GM18520 (cell line): ENCODE results near the gene BNC1.
"Not testable (repeated sequence)": the region's sequence is repeated elsewhere in the genome, so short reads cannot be mapped to it uniquely, and the experiment has no call there.

ENCODE experiments used
- ATAC-seq: cut with Tn5 transposase; IDR thresholded peaks from one replicate; pipeline ENCODE4 v1.9.1; 2021; ENCODE audit not compliant: unreplicated experiment

BNC1 gene

GRCh38 chr15:83295417-83295816 is 11.0 kb upstream of the BNC1 start:
- ATAC-seq, result no peak

GRCh38 chr15:83293201-83293600 is 8.7 kb upstream of the BNC1 start:
- ATAC-seq, result no peak

GRCh38 chr15:83292317-83292716 is 7.9 kb upstream of the BNC1 start:
- no peak for ATAC-seq

GRCh38 chr15:83290236-83290635 is 5.8 kb upstream of the BNC1 start:
- ATAC-seq, result no peak

DNA sequence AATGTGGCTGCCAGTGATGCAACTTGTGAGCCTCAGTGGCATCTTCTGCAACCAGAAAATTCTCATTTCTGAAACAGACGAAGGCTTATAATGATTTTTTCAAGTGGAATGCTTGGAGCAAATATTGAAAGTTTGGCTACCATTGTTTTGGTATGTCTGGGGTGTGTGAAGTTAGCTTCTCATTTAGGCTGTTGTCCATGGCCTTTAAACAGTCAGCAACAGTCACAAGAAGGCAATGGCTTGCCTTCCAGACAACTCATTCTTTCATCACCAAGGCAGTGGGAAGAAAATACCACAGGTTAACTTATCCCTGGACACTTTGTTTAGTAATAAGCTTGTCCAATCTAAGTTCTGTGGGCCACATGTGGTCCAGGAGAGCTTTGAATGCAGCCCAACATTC is 4.7 kb upstream of the BNC1 start:
- no peak for ATAC-seq

- no peak for ATAC-seq
Measured at GRCh38 chr15:83288381-83288801, 3.9 kb upstream of the BNC1 start.

DNA sequence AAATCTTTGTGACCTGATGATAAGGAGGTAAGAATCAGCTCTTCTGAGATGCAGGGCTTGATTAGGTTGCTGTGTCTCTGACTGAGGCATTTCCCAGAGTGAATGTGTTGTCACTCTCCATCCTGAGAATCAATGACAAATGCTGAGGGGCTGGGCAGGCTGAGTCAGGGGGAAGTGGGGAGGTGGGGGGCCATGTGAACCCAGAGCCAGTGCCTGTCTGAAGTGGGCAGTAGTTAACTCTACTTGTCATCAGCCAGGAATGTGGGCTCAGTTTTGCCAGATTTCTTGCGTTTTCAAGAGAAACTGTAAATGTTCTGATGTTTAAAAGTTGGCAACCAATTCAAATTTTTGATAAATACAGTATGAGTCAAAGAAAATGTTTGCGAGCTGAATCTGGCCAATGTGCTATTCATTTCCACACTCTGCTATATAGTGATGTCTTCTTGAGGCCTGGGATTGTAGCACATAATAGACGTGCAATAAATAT is 3.1 kb upstream of the BNC1 start:
- ATAC-seq, result no peak

- no peak for ATAC-seq
Measured at GRCh38 chr15:83285979-83286553, 1.6 kb upstream of the BNC1 start.

GRCh38 chr15:83285284-83285978 is 967 bp upstream of the BNC1 start:
- ATAC-seq, result no peak

DNA sequence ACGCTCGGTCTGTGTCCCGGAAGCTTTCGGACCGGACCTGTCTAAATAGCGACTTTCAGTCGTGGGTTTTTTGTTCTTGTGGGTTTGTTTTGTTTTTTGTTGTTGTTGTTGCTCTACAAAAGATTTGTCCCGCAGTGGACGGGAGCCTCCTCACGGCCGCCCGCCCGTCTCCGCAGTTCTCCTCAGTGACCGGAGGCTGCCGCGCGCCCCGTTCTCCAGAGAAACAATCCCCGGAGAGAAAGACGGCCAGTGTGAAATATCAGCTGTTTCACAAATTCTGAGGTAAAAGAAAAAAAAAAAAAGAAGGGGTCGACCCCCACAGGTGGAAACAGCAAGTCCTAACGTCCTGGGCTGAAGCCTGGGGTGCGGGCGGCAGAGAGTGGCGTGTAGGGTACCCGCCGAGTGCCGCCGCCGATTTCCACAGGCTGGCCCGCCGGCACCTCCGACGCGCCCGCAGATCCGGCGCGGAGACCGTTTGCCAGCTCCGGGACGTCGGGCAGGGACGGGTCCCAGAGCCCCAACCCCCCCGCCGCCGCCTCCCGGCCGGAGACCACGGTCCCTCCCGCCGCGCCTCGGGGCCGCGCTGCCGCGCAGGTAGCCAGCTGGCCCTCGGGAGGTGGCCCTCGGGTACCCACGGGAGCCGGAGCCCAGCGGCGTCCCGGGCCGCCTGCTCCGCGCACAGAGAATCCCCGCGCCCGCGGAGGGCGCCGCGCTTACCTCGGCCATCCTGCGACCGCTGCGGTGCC is 478 bp downstream of the BNC1 start:
- no peak for ATAC-seq

- no peak for ATAC-seq
Measured at GRCh38 chr15:83283138-83283812, 1.2 kb downstream of the BNC1 start.

- ATAC-seq, result no peak
Measured at GRCh38 chr15:83282776-83283137, 1.7 kb downstream of the BNC1 start.

DNA sequence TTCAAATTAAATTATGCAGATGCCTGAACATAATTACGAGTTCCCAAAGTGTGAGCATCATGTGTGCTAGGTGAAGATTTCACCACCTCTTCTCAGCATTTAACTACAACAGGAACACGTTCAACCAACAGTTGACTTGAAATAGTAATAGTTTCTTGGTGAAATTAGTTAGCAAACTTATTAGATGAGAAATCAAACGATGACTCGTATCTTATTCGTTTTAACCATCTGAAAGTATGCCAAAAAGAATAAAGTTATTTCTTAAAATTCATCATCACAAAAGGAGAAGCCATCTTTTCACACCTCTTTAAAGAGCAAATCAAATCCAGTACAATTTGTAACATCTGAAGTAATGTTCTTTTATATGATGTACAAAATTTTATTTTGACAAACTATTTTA is 2.3 kb downstream of the BNC1 start:
- no peak for ATAC-seq

DNA sequence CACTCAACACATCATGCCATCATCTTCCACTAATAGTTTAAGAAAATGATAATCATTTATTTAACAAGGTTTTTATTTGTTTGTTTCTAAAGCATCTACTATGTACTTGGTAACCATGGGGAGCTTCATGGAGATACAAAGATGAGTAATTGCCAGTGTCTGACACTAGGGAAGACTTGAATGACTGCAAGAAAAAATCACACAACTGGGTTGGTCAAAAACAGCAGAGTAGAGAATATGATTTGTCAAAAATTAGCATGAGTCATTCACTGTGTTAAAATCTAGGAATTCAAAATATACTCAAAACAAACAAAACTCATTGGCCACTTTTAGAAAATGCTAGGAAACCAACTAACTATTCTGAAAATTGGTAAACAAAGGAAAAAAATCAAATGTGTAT is 6.3 kb downstream of the BNC1 start:
- ATAC-seq, result no peak

DNA sequence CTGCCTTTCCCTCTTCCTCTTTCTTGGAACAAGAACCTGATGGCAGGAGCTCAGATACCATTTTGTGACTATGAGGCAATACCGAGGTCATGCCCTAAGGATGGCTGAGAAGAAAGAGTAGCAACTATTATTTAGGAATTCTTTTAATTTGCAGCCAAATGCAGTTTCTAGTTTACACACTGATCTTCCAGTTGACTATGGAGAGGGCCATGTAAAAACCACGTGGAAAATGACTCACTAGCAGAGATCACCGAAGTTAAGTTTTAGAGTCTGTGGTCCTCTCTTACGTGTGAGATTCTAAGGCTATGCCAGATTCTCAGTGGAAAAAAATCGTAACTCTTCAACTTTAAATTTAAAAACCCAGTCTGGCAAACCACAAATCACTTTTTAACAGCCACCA is 7.8 kb downstream of the BNC1 start:
- ATAC-seq, result no peak

- no peak for ATAC-seq
Measured at GRCh38 chr15:83275412-83275811, 9.1 kb downstream of the BNC1 start.

- no peak for ATAC-seq
Measured at GRCh38 chr15:83270176-83270575, 14.3 kb downstream of the BNC1 start.

GRCh38 chr15:83268147-83268546 is 16.3 kb downstream of the BNC1 start:
- no peak for ATAC-seq

- no peak for ATAC-seq
Measured at GRCh38 chr15:83262594-83263315, 21.7 kb downstream of the BNC1 start.

DNA sequence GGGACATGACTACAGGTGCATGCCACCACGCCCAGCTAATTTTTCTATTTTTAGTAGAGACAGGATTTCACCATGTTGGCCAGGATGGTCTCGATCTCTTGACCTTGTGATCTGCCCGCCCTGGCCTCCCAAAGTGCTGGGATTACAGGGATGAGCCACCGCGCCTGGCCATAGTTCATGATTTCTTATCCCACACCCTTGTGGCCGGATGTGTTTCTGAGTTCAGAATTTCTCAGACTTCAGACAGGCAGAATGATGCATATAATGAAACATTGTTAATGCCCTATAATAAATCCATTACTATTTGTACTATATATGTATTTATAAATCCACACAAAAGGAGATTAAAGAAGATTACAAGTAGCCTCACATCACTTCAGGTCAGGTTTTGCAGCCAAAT is 22.3 kb downstream of the BNC1 start:
- not testable (repeated sequence) for ATAC-seq

DNA sequence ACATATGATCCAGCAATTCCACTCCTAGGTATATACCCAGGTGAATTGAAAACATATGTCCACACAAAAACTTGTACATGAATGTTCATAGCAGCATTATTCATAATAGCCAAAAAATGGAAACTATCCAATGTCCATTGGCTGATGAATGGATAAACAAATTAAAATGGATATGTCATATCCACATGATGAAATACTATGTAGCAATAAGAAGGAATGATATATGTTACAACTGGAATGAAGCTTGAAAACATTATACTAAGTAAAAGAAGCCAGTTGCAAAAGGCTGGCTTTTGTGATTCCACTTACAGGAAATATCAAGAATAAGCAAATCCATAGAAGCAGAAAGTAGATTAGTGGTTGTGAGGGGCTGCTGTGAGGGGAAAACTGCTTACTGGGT is 33.7 kb downstream of the BNC1 start:
- no peak for ATAC-seq
